H1 (cell line): ENCODE measurements around the gene OR51I2. TPM values are rescaled to one million over a fixed set of nuclear protein-coding genes. Genes with fewer than 3 reads are reported as not detected.

Experiments
- CTCF ChIA-PET: fragments of 300-600 bp; sonication (Branson Sonifier 250); formaldehyde crosslinking; loops from one replicate; lab custom pipeline; 2021; ENCODE audit not compliant: partially characterized antibody; lab: Charles Lee
- POLR2A ChIA-PET: fragments of 300-600 bp; sonication (Branson Sonifier 250); formaldehyde crosslinking; loops from one replicate; lab custom pipeline; 2021; ENCODE audit warnings: inconsistent platforms; ENCODE audit not compliant: partially characterized antibody; lab: Charles Lee
- DNase-seq, 2 experiments: peaks; one replicate each; pipeline versions ENCODE4 v3.0.0 to v3.0.0-alpha.2; 2010 to 2022; ENCODE audit warnings: low spot score in 2 of 2, low read depth in 1 of 2, mixed read lengths in 1 of 2
- FAIRE-seq: peaks from 2 replicates; lab custom pipeline; 2011; peaks lifted over from hg19 to GRCh38; lab: Jason Lieb, UNC
- H2AFZ ChIP-seq: 2 replicates; pipeline ENCODE4 v1.8.1; 2012; ENCODE audit warnings: low read length, inconsistent platforms
- H2AK5ac ChIP-seq: 2 replicates; pipeline ENCODE4 v1.6.1; 2013; ENCODE audit warnings: low read depth, low read length
- H2BK120ac ChIP-seq: replicated peaks from 2 replicates; pipeline ENCODE3; 2013; ENCODE audit warnings: low read depth, low read length, inconsistent platforms
- H2BK12ac ChIP-seq: 2 replicates; pipeline ENCODE4 v1.6.1; 2013; ENCODE audit warnings: low read depth, low read length
- H2BK15ac ChIP-seq: 2 replicates; pipeline ENCODE4 v1.6.1; 2013; ENCODE audit warnings: low read length
- H2BK20ac ChIP-seq: 2 replicates; pipeline ENCODE4 v1.6.1; 2013; ENCODE audit warnings: low read length
- H2BK5ac ChIP-seq: 2 replicates; pipeline ENCODE4 v1.6.1; 2013; ENCODE audit warnings: low read depth, low read length
- H3K14ac ChIP-seq: 2 replicates; pipeline ENCODE4 v1.6.1; 2013; ENCODE audit warnings: inconsistent platforms; ENCODE audit not compliant: insufficient read length
- H3K18ac ChIP-seq: 2 replicates; pipeline ENCODE4 v1.6.1; 2013; ENCODE audit warnings: low read length; ENCODE audit errors: extremely low read depth
- H3K23ac ChIP-seq: 2 replicates; pipeline ENCODE4 v1.6.1; 2013; ENCODE audit warnings: inconsistent platforms; ENCODE audit not compliant: insufficient read length
- H3K23me2 ChIP-seq: 2 replicates; pipeline ENCODE4 v1.6.1; 2013; ENCODE audit warnings: low read depth, low read length
- H3K27ac ChIP-seq: 2 replicates; pipeline ENCODE4 v1.6.1; 2011; ENCODE audit warnings: low read depth, low read length, inconsistent platforms
- H3K27me3 ChIP-seq, 4 experiments: replicated peaks in 1 of 4; 1 replicate in 1 of 4; 2 replicates in 3 of 4; pipeline versions ENCODE4 v1.6.1 to v1.8.1; 2011 to 2013; ENCODE audit warnings: low read length in 3 of 4, mild to moderate bottlenecking in 3 of 4, inconsistent platforms in 2 of 4, mixed read lengths in 2 of 4, moderate library complexity in 1 of 4; ENCODE audit not compliant: control insufficient read depth in 3 of 4, insufficient read depth in 3 of 4; ENCODE audit errors: extremely low read depth in 1 of 4
- H3K36me3 ChIP-seq, 4 experiments: 2 replicates each; pipeline versions ENCODE4 v1.6.1 to v1.8.1; 2011 to 2013; ENCODE audit warnings: mild to moderate bottlenecking in 4 of 4, low read length in 3 of 4, moderate library complexity in 2 of 4, control low read depth in 1 of 4, inconsistent platforms in 1 of 4; ENCODE audit not compliant: insufficient read depth in 4 of 4, control insufficient read depth in 2 of 4
- H3K4ac ChIP-seq: replicated peaks from 2 replicates; pipeline ENCODE3; 2013; ENCODE audit warnings: low read length, low read depth, mixed read lengths, inconsistent platforms; ENCODE audit not compliant: insufficient read length
- H3K4me1 ChIP-seq, 4 experiments: replicated peaks in 1 of 4; 1 replicate in 1 of 4; 2 replicates in 3 of 4; pipeline versions ENCODE4 v1.6.1 to v1.8.1; 2011 to 2013; ENCODE audit warnings: low read length in 3 of 4, inconsistent platforms in 2 of 4, mixed read lengths in 1 of 4; ENCODE audit not compliant: insufficient read depth in 4 of 4, control insufficient read depth in 3 of 4
- H3K4me2 ChIP-seq, 2 experiments: 2 replicates each; pipeline versions ENCODE4 v1.6.1 to v1.8.1; 2011 to 2013; ENCODE audit warnings: low read depth in 2 of 2, low read length in 2 of 2, control low read depth in 1 of 2, inconsistent platforms in 1 of 2, mild to moderate bottlenecking in 1 of 2; ENCODE audit not compliant: insufficient read depth in 1 of 2
- H3K4me3 ChIP-seq, 4 experiments: fragments of 200-600, 300-600 bp in 1 of 4; sonication (generic), shearing (Covaris generic), sonication (Bioruptor Twin) in 1 of 4; 2 replicates each; pipeline versions ENCODE4 v1.5.1 to v1.8.1; 2011 to 2016; ENCODE audit warnings: low read length in 4 of 4, low read depth in 3 of 4, control low read depth in 2 of 4, inconsistent platforms in 2 of 4, mild to moderate bottlenecking in 2 of 4, mixed read lengths in 1 of 4, moderate library complexity in 1 of 4; ENCODE audit not compliant: insufficient read depth in 2 of 4; ENCODE audit errors: extremely low read depth in 1 of 4
- H3K56ac ChIP-seq: replicated peaks from 2 replicates; pipeline ENCODE3; 2013; ENCODE audit warnings: low read depth, mild to moderate bottlenecking, mixed read lengths, low read length, inconsistent platforms; ENCODE audit not compliant: insufficient read length
- H3K79me1 ChIP-seq: 2 replicates; pipeline ENCODE4 v1.6.1; 2013; ENCODE audit warnings: low read depth, low read length, control low read depth
- H3K79me2 ChIP-seq, 2 experiments: 2 replicates each; pipeline versions ENCODE4 v1.6.1 to v1.8.1; 2012 to 2013; ENCODE audit warnings: low read length in 2 of 2, mild to moderate bottlenecking in 2 of 2, inconsistent platforms in 1 of 2; ENCODE audit not compliant: insufficient read depth in 2 of 2, control insufficient read depth in 1 of 2
- H3K9ac ChIP-seq, 4 experiments: replicated peaks in 1 of 4; 1 replicate in 1 of 4; 2 replicates in 3 of 4; pipeline versions ENCODE4 v1.6.1 to v1.8.1; 2011 to 2013; ENCODE audit warnings: low read depth in 3 of 4, low read length in 3 of 4, control low read depth in 2 of 4, mild to moderate bottlenecking in 2 of 4, moderate library complexity in 2 of 4, inconsistent platforms in 1 of 4; ENCODE audit errors: extremely low read depth in 1 of 4
- H3K9me3 ChIP-seq, 2 experiments: 2 replicates each; pipeline versions ENCODE4 v1.6.1 to v1.8.1; 2012 to 2013; ENCODE audit warnings: mild to moderate bottlenecking in 2 of 2, moderate library complexity in 2 of 2, control low read depth in 1 of 2, inconsistent platforms in 1 of 2, low read depth in 1 of 2, low read length in 1 of 2, mixed read lengths in 1 of 2; ENCODE audit not compliant: insufficient read depth in 2 of 2
- H4K20me1 ChIP-seq, 2 experiments: replicated peaks in 1 of 2; 2 replicates each; pipeline versions ENCODE3 to v1.8.1; 2011 to 2013; ENCODE audit warnings: inconsistent platforms in 2 of 2, low read length in 2 of 2, mild to moderate bottlenecking in 1 of 2; ENCODE audit not compliant: insufficient read depth in 2 of 2, control insufficient read depth in 1 of 2
- H4K5ac ChIP-seq: 2 replicates; pipeline ENCODE4 v1.6.1; 2013; ENCODE audit warnings: low read length, low read depth, mixed read lengths, inconsistent platforms; ENCODE audit not compliant: insufficient read length
- H4K8ac ChIP-seq: 2 replicates; pipeline ENCODE4 v1.8.0; 2013; ENCODE audit warnings: mild to moderate bottlenecking, moderate library complexity, low read length, inconsistent platforms; ENCODE audit not compliant: insufficient read depth; ENCODE audit errors: extremely low read depth
- H4K91ac ChIP-seq: replicated peaks from 2 replicates; pipeline ENCODE3; 2013; ENCODE audit warnings: low read length, mixed read lengths, inconsistent platforms; ENCODE audit not compliant: insufficient read length
- ASH2L ChIP-seq: fragments of 200-600, 300-600 bp; sonication (generic); IDR thresholded peaks from one replicate; pipeline ENCODE4 v1.7.1; 2017; ENCODE audit warnings: low read length
- ATF2 ChIP-seq: IDR thresholded peaks from 2 replicates; pipeline ENCODE4 v1.6.1; 2012; ENCODE audit warnings: low read length, inconsistent platforms
- CREB1 ChIP-seq: IDR thresholded peaks from 2 replicates; pipeline ENCODE4 v1.6.1; 2012; ENCODE audit warnings: inconsistent platforms
- GABPA ChIP-seq: IDR thresholded peaks from 2 replicates; pipeline ENCODE4 v1.6.1; 2011; ENCODE audit warnings: mild to moderate bottlenecking, low read length, moderate library complexity, borderline replicate concordance; ENCODE audit not compliant: insufficient read depth
- HDAC2 ChIP-seq, 2 experiments: fragments of 300-600 bp in 1 of 2; sonication (generic) in 1 of 2; IDR thresholded peaks; 2 replicates each; pipeline ENCODE4 v1.6.1; 2011 to 2012; ENCODE audit warnings: low read depth in 2 of 2, low read length in 2 of 2, mild to moderate bottlenecking in 2 of 2, moderate library complexity in 2 of 2, borderline replicate concordance in 1 of 2, inconsistent platforms in 1 of 2
- PHF8 ChIP-seq: fragments of 200-600 bp; sonication (generic); conservative IDR thresholded peaks from 2 replicates; pipeline ENCODE4 v1.7.1; 2012; ENCODE audit warnings: low read depth, mild to moderate bottlenecking, inconsistent platforms, low read length, moderate library complexity
- POLR2AphosphoS5 ChIP-seq: IDR thresholded peaks from 2 replicates; pipeline ENCODE4 v1.6.1; 2011; ENCODE audit warnings: low read depth, low read length
- SIX5 ChIP-seq: IDR thresholded peaks from 2 replicates; pipeline ENCODE4 v1.6.1; 2011; ENCODE audit warnings: mild to moderate bottlenecking, low read depth, low read length
- SRF ChIP-seq: IDR thresholded peaks from 2 replicates; pipeline ENCODE4 v1.6.1; 2011; ENCODE audit warnings: mild to moderate bottlenecking, low read depth, low read length, moderate library complexity
- USF2 ChIP-seq: IDR thresholded peaks from 2 replicates; pipeline ENCODE4 v1.6.1; 2011; ENCODE audit warnings: low read length, improper control_type of control experiment
- YY1 ChIP-seq: IDR thresholded peaks from 2 replicates; pipeline ENCODE4 v1.6.1; 2011; ENCODE audit warnings: low read depth, mild to moderate bottlenecking, low read length
- WGBS, 2 experiments: shearing (Covaris generic) in 1 of 2; methylation state at CpG; one replicate each; pipeline versions ENCODE4 v1.1.6 to v1.1.7; 2013 to 2015; ENCODE audit warnings: low lambda C conversion rate in 2 of 2, mixed read lengths in 2 of 2, inconsistent platforms in 1 of 2, low coverage in 1 of 2, missing lambda C conversion rate in 1 of 2; ENCODE audit not compliant: insufficient replicate concordance in 2 of 2, insufficient coverage in 1 of 2, insufficient read length in 1 of 2; ENCODE audit errors: extremely low coverage in 1 of 2, missing lambda C conversion rate in 1 of 2; 5-methylcytosine and 5-hydroxymethylcytosine counted together
- polyA plus RNA-seq, 7 experiments: library from polyadenylated mRNA; depleted of rRNA in 3 of 7; stranded (reverse) in 5 of 7; unstranded in 2 of 7; fragments of >200 nt in 5 of 7; fragments of 200-250 nt in 2 of 7; gene quantifications; 1 replicate in 5 of 7; 2 replicates in 1 of 7; 4 replicates in 1 of 7; pipeline versions ENCODE4 v1.2.1 to v1.2.3, GENCODE V29; 2011 to 2013; ENCODE audit warnings: missing spikeins in 2 of 7, mixed read lengths in 2 of 7
- total RNA-seq: library from RNA; stranded (reverse); fragmentation: NEBNext Ultra II Directional; extraction: Animal tissue kit (Norgen Biotek cat#: 25700); gene quantifications from 2 replicates; pipeline ENCODE4 v1.2.1, GENCODE V29; 2021

Gene OR51I2
- total and polyA plus RNA-seq, 2 of the 8 experiments (the other 6 are each of a cell fraction or from before 2014, with no cell fraction given), result not detected

GRCh38 chr11:5505363-5506048 lies 56.4 kb downstream of the OR51I2 start:
- no peak overlapping the region for H4K91ac ChIP-seq
- H4K5ac ChIP-seq, result no peak overlapping the region
- no peak overlapping the region for H2AFZ ChIP-seq
- H3K79me2 ChIP-seq, result no peaks in the 10 kb centered on the region
- H4K20me1 ChIP-seq, result no peaks in the 10 kb centered on the region
- no peaks in the 10 kb centered on the region for H3K23me2 ChIP-seq
- POLR2A ChIA-PET, result no interaction called here
- CTCF ChIA-PET, result interaction anchor here (0.6 to 4.6 kb wide), 4 partner anchors 19 to 383 kb away, joined by 3 to 19 read pairs (median 4); no protein-coding TSS in a partner anchor
- no peak overlapping the region for H3K4me3 ChIP-seq
- H2BK15ac ChIP-seq, result no peak overlapping the region
- no peak overlapping the region for H3K9ac ChIP-seq
- H3K23ac ChIP-seq, result no peak overlapping the region
- no peak overlapping the region for H2BK5ac ChIP-seq
- no peak overlapping the region for H2BK12ac ChIP-seq
- H2AK5ac ChIP-seq, result no peak overlapping the region
- H3K79me1 ChIP-seq, result no peaks in the 10 kb centered on the region
- no peak overlapping the region for H4K8ac ChIP-seq
- no peak overlapping the region for H2BK120ac ChIP-seq
- H3K4me2 ChIP-seq, result no peak overlapping the region
- no peak overlapping the region for H3K56ac ChIP-seq
- WGBS, 2 experiments, result 88% methylated on average over 9 of the region's 9 CpGs; no CpG with 5 or more reads in 1 of the 2 experiments
- FAIRE-seq (no peak), DNase-seq (no peak)
- no peaks in the 10 kb centered on the region for H3K4me1 ChIP-seq
- H3K36me3 ChIP-seq, result no peaks in the 10 kb centered on the region
- no peak overlapping the region for H2BK20ac ChIP-seq
- no peaks in the 10 kb centered on the region for H3K9me3 ChIP-seq
- H3K27me3 ChIP-seq, result no peaks in the 10 kb centered on the region
- H3K14ac ChIP-seq, result no peak overlapping the region
- no peak overlapping the region for H3K18ac ChIP-seq
- no peak overlapping the region for H3K4ac ChIP-seq
- H3K27ac ChIP-seq, result no peak overlapping the region
- TF ChIP-seq YY1 (no peak), ASH2L (no peak), ATF2 (no peak), SIX5 (no peak), GABPA (no peak), CREB1 (no peak), USF2 (no peak), PHF8 (no peak), POLR2AphosphoS5 (no peak), HDAC2 (IDR thresholded peaks at IDR 0.05; ENCODE audit: borderline replicate concordance in 1 of 2, low read depth in 2 of 2, low read length in 2 of 2) (no peak), SRF (no peak)
